SK-N-SH treated with all-trans-retinoic acid at 6 μM for 48 hours (cell line): ENCODE results near the gene RAB14.

Source experiments
- ATAC-seq: fragments of 200-7000 bp; cut with Tn5 transposase; 3 replicates; pipeline ENCODE4 v1.9.1; 2020; ENCODE audit warnings: mild to moderate bottlenecking, moderate library complexity
- ARNTL ChIP-seq: fragments of 450-650 bp; formaldehyde crosslinking; IDR thresholded peaks from 2 replicates; pipeline ENCODE4 v1.5.0; 2020; ENCODE audit warnings: low read depth, mild to moderate bottlenecking, moderate library complexity, borderline replicate concordance
- BACH2 ChIP-seq: fragments of 250-450 bp; sonication (Bioruptor Pico); IDR thresholded peaks from 2 replicates; pipeline ENCODE4 v1.9.0; 2021; ENCODE audit warnings: mild to moderate bottlenecking, borderline replicate concordance
- CSDC2 ChIP-seq: fragments of 250-450 bp; sonication (Bioruptor Pico); IDR thresholded peaks from 2 replicates; pipeline ENCODE4 v1.5.0; 2020; ENCODE audit warnings: mild to moderate bottlenecking, moderate library complexity
- CSRNP3 ChIP-seq: fragments of 250-450 bp; sonication (Bioruptor Pico); IDR thresholded peaks from 2 replicates; pipeline ENCODE4 v1.5.1; 2021; ENCODE audit warnings: mild to moderate bottlenecking, moderate library complexity
- ESRRG ChIP-seq: fragments of 250-450 bp; sonication (Bioruptor Pico); IDR thresholded peaks from 2 replicates; pipeline ENCODE4 v1.6.1; 2021; ENCODE audit warnings: mild to moderate bottlenecking
- GLIS3 ChIP-seq: fragments of 250-450 bp; sonication (Bioruptor Pico); IDR thresholded peaks from 2 replicates; pipeline ENCODE4 v1.5.0; 2020; ENCODE audit warnings: mild to moderate bottlenecking, moderate library complexity
- ISL1 ChIP-seq: fragments of 250-450 bp; sonication (Bioruptor Pico); IDR thresholded peaks from 2 replicates; pipeline ENCODE4 v2.1.2; 2022; ENCODE audit warnings: mild to moderate bottlenecking, moderate library complexity
- PATZ1 ChIP-seq: fragments of 250-450 bp; sonication (Bioruptor Pico); IDR thresholded peaks from 2 replicates; pipeline ENCODE4 v1.8.0; 2020; ENCODE audit warnings: mild to moderate bottlenecking, moderate library complexity, borderline replicate concordance
- POU6F1 ChIP-seq: fragments of 250-450 bp; sonication (Bioruptor Pico); IDR thresholded peaks from 2 replicates; pipeline ENCODE4 v1.8.0; 2021; ENCODE audit warnings: low read depth, mild to moderate bottlenecking, moderate library complexity, borderline replicate concordance
- PPARA ChIP-seq: fragments of 250-450 bp; sonication (Bioruptor Pico); IDR thresholded peaks from 2 replicates; pipeline ENCODE4 v1.5.0; 2020; ENCODE audit warnings: mild to moderate bottlenecking, borderline replicate concordance
- RARB ChIP-seq: fragments of 250-450 bp; sonication (Bioruptor Pico); IDR thresholded peaks from 2 replicates; pipeline ENCODE4 v1.8.0; 2021; ENCODE audit warnings: mild to moderate bottlenecking, moderate library complexity
- SNAI2 ChIP-seq: fragments of 250-450 bp; sonication (Bioruptor Pico); IDR thresholded peaks from 2 replicates; pipeline ENCODE4 v1.5.0; 2020; ENCODE audit warnings: mild to moderate bottlenecking, moderate library complexity
- TCF4 ChIP-seq: fragments of 250-450 bp; sonication (Bioruptor Pico); IDR thresholded peaks from 2 replicates; pipeline ENCODE4 v1.8.0; 2021; ENCODE audit warnings: mild to moderate bottlenecking, moderate library complexity, borderline replicate concordance
- TOX ChIP-seq: fragments of 250-450 bp; sonication (Bioruptor Pico); IDR thresholded peaks from 2 replicates; pipeline ENCODE4 v1.8.0; 2021; ENCODE audit warnings: mild to moderate bottlenecking, moderate library complexity, borderline replicate concordance
- TSHZ2 ChIP-seq: fragments of 250-450 bp; sonication (Bioruptor Pico); IDR thresholded peaks from 2 replicates; pipeline ENCODE4 v1.5.0; 2020; ENCODE audit warnings: mild to moderate bottlenecking, moderate library complexity
- ZC3H10 ChIP-seq: fragments of 250-450 bp; sonication (Bioruptor Pico); IDR thresholded peaks from 2 replicates; pipeline ENCODE4 v1.5.1; 2021; ENCODE audit warnings: mild to moderate bottlenecking, moderate library complexity
- ZFP3 ChIP-seq: fragments of 250-450 bp; sonication (Bioruptor Pico); IDR thresholded peaks from 2 replicates; pipeline ENCODE4 v1.5.0; 2020; ENCODE audit warnings: mild to moderate bottlenecking, moderate library complexity
- ZFP30 ChIP-seq: fragments of 450-650 bp; formaldehyde crosslinking; IDR thresholded peaks from 2 replicates; pipeline ENCODE4 v1.5.0; 2022; ENCODE audit warnings: mild to moderate bottlenecking, moderate library complexity
- ZNF565 ChIP-seq: fragments of 450-650 bp; formaldehyde crosslinking; conservative IDR thresholded peaks from 2 replicates; pipeline ENCODE4 v1.5.0; 2020; ENCODE audit warnings: low read depth, mild to moderate bottlenecking, moderate library complexity
- ZNF70 ChIP-seq: fragments of 450-650 bp; formaldehyde crosslinking; IDR thresholded peaks from 2 replicates; pipeline ENCODE4 v1.5.0; 2020; ENCODE audit warnings: mild to moderate bottlenecking, moderate library complexity
- ZNF8 ChIP-seq: fragments of 450-650 bp; formaldehyde crosslinking; IDR thresholded peaks from 2 replicates; pipeline ENCODE4 v1.5.0; 2020; ENCODE audit warnings: mild to moderate bottlenecking, moderate library complexity

RAB14 gene

GRCh38 chr9:121189006-121189405 lies 12.7 kb downstream of the RAB14 start (continued):
- no peak for TF ChIP-seq ZFP30 (CRISPR knock-in tag)
- TF ChIP-seq BACH2 (CRISPR knock-in tag) = no peak
- TF ChIP-seq GLIS3 (CRISPR knock-in tag) = no peak
- no peak for TF ChIP-seq PPARA (CRISPR knock-in tag)

- TF ChIP-seq ZNF8 (CRISPR knock-in tag) (no peak), TSHZ2 (no peak), PPARA (CRISPR knock-in tag) (no peak), ARNTL (no peak), ZC3H10 (CRISPR knock-in tag) (no peak), PATZ1 (CRISPR knock-in tag) (no peak), ZFP3 (CRISPR knock-in tag) (no peak), ZFP30 (CRISPR knock-in tag) (no peak), POU6F1 (CRISPR knock-in tag) (no peak), ESRRG (CRISPR knock-in tag) (no peak), BACH2 (CRISPR knock-in tag) (no peak), ZNF565 (CRISPR knock-in tag) (no peak), TCF4 (CRISPR knock-in tag) (no peak), SNAI2 (CRISPR knock-in tag) (no peak), ISL1 (CRISPR knock-in tag) (no peak), ZNF70 (no peak), CSDC2 (CRISPR knock-in tag) (no peak), RARB (CRISPR knock-in tag) (no peak)
- no peak for ATAC-seq
Observed at GRCh38 chr9:121187636-121188305, 13.9 kb downstream of the RAB14 start.

- ATAC-seq = no peak
- no peak for TF ChIP-seq CSRNP3 (CRISPR knock-in tag)
- no peak for TF ChIP-seq ZFP30 (CRISPR knock-in tag)
- no peak for TF ChIP-seq PPARA (CRISPR knock-in tag)
- no peak for TF ChIP-seq SNAI2 (CRISPR knock-in tag)
- TF ChIP-seq BACH2 (CRISPR knock-in tag) = no peak
- no peak for TF ChIP-seq ZC3H10 (CRISPR knock-in tag)
- TF ChIP-seq TOX (CRISPR knock-in tag) = no peak
Observed at GRCh38 chr9:121185774-121186403, 15.8 kb downstream of the RAB14 start.
